GM20000 (cell line): ENCODE results near the gene NOL4L.

ENCODE experiments used
- DNase-seq: peaks from one replicate; pipeline ENCODE4 v3.0.0; 2012; ENCODE audit warnings: low spot score
- CTCF ChIP-seq: IDR thresholded peaks from 2 replicates; pipeline ENCODE4 v1.5.1; 2012; ENCODE audit warnings: mild to moderate bottlenecking, control low read depth; ENCODE audit errors: extremely low read depth, missing control alignments

The NOL4L gene

GRCh38 chr20:32404017-32404416 is 181.1 kb downstream of the NOL4L start:
- no peak for TF ChIP-seq CTCF
- DNase-seq, result no peak

- TF ChIP-seq CTCF, result no peak
- no peak for DNase-seq
These were observed 184.7 kb downstream of the NOL4L start for GRCh38 chr20:32400476-32400875.

GRCh38 chr20:32397567-32398084 is 187.5 kb downstream of the NOL4L start:
- TF ChIP-seq CTCF, result no peak
- DNase-seq, result no peak

- no peak for TF ChIP-seq CTCF
These were observed 188.4 kb downstream of the NOL4L start for GRCh38 chr20:32396646-32397160.

DNA sequence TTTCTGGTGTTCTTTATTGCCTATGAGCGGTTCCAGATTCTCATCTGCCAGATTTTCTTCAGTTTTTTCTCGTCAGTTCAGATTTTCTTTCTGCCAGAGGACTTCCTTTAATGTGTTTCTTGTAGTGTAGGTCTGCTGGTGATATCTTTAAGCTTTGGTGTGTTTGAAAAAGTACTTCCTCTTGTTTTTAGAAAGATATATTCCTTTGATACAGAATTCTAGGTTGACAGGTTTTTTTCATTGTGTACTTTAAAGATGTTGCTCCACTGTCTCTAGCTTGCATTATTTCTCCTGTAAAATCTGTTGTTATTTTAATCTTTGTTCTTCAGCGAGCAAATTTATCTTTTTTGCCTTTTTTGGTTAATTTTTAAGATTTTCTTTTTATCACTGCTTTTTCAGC is 190.1 kb downstream of the NOL4L start:
- no peak for TF ChIP-seq CTCF
- DNase-seq, result no peak

More at GRCh38 chr20:32396646-32397160, 188.4 kb downstream of the NOL4L start:
- DNase-seq, result no peak
